Lower leg skin (tissue), 3 donors: ENCODE measurements around the gene GRIK2.

Source experiments
- POLR2A ChIP-seq, 2 donors: fragments of 450-650 bp; IDR thresholded peaks; one replicate each; pipeline ENCODE4 v1.6.1; 2016 to 2017; ENCODE audit warnings: antibody characterized with exemption in 2 of 2, mild to moderate bottlenecking in 1 of 2, moderate library complexity in 1 of 2
- TF ChIP-seq, protein P1 (sequence below), 3 donors: fragments of 450-650 bp; IDR thresholded peaks; one replicate each; pipeline ENCODE4 v1.5.1; 2016; ENCODE audit warnings: antibody characterized with exemption in 3 of 3, mild to moderate bottlenecking in 3 of 3, moderate library complexity in 2 of 3

DNA sequence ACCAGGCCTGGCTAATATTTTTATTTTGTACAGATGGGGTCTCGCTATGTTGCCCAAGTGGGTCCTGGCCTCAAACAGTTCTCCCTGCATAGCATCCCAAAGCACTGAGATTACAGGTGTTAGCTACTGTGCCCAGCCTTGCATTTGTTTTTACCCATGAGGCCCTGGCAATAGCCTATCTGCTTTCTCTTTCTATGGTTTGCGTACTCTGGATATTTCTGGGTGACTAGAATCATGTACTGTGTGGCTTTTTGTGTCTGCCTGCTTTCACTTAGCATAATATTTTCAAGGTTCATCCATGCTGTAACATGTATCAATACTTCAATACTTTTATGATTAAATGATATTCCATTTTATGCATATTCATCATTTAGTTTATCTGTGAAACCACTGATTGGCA is 451.7 kb downstream of the GRIK2 start:
- TF ChIP-seq, protein P1, sequence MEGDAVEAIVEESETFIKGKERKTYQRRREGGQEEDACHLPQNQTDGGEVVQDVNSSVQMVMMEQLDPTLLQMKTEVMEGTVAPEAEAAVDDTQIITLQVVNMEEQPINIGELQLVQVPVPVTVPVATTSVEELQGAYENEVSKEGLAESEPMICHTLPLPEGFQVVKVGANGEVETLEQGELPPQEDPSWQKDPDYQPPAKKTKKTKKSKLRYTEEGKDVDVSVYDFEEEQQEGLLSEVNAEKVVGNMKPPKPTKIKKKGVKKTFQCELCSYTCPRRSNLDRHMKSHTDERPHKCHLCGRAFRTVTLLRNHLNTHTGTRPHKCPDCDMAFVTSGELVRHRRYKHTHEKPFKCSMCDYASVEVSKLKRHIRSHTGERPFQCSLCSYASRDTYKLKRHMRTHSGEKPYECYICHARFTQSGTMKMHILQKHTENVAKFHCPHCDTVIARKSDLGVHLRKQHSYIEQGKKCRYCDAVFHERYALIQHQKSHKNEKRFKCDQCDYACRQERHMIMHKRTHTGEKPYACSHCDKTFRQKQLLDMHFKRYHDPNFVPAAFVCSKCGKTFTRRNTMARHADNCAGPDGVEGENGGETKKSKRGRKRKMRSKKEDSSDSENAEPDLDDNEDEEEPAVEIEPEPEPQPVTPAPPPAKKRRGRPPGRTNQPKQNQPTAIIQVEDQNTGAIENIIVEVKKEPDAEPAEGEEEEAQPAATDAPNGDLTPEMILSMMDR (IDR thresholded peaks at IDR 0.05): no peak
- no peak for TF ChIP-seq POLR2A (IDR thresholded peaks at IDR 0.05)
